Inflammatory macrophage treated with lipopolysaccharide for 4 hours (primary cell): ENCODE results near the gene OSBPL10.

Experiments used
- DNase-seq: peaks from one replicate; pipeline ENCODE4 v3.0.0-alpha.2; 2020

Gene OSBPL10

DNA sequence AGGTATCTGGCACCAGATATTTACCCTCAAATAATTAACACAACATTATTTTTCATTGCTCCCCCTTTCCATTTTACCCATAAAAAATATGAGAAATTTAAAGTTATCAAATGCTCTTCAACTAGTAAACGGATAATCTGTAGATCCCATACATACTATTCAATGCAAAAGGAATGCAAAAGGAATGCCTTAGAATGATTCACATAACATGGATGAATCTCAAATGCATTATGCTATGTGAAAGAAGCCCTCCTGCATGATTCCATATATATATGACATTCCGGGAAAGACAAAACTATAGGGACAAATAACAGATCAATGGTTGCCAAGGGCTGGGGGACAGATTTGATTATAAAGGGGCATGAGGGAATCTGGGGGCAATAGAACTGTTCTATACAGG, 252.7 kb downstream of the OSBPL10 start:
- DNase-seq, result no peak

DNA sequence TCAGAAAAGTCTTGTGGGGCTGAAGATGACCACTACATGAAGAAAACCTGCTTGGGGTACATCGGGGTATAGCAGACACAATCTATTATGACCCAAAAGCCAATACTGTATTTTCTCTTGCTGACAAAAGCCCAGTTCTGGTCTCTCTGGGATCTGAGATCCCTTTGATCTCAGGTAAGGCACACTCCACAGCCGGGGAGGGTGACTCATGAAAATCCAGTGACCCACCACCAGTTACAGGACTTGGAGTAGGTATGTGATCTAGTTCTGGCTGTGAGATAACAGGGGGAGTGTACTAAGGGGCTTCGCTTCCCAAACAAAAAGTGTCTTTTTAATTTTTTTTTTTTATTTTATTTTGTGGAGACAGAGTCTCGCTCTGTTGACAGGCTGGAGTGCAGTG, 255.1 kb downstream of the OSBPL10 start:
- no peak for DNase-seq

GRCh38 chr3:31725568-31725967, 255.5 kb downstream of the OSBPL10 start:
- DNase-seq, result no peak

DNA sequence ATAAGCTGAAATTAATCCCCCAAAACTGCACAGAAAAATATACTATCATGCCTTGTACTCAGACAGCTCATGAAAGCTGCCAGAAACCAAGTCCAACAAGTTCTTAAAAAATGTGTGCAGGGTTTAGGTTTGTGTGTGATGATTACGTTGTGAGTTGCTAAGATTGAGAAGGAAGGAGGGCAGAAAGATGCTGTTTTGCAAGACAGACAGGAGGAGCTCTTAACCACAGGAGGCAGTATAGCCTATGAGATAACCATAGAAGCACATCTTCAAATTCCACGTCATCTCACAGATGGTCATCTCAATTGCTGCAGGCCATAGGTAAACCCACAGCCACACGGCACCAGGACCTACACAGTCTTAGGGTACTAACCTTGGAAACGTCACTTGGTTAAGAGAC, 256.4 kb downstream of the OSBPL10 start:
- DNase-seq, result peak; percentile 35

- no peak for DNase-seq
Observed at GRCh38 chr3:31724116-31724515, 256.9 kb downstream of the OSBPL10 start.

DNA sequence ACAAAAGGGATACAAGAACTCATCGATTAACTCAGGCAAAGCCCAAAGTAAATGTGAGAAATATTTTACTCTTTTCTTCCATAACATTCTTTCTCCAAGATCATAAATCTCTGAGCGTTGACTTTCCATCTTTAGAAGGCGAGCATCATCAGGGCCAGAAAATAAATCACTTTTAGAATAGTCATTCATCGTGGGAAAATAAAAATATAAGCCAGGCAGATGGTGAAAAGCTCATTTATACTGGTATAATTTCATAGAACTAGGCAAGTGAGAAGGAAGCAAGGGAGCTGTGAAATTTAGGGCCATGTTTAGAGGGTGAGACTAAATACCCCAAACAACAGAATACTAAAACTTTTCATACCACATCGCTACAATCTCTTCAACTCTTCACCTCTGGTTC, 257.4 kb downstream of the OSBPL10 start:
- no peak for DNase-seq

GRCh38 chr3:31721676-31722075, 259.4 kb downstream of the OSBPL10 start:
- DNase-seq, result no peak

- peak; percentile 21 for DNase-seq
Observed at GRCh38 chr3:31714495-31715280, 266.4 kb downstream of the OSBPL10 start.

DNA sequence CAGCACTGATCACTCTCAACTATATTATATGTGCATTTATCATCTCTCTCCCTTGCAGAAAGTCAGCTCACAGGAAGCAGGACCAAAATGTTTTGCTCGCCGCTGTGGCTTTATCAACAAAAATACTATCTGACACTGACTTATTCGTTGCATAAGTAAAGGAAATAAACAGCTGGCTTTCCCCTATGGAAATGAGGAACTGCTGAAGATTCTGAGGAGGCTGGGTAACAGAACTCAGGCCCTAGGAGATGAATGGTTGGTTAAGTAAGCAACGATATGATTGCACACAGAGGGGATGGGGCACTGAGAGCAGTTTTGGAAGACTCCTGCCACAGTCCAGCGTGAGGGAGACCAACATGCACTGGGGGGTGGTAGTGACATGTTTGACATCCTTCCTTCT, 267.2 kb downstream of the OSBPL10 start:
- DNase-seq, result peak; percentile 74

- peak; percentile 42 for DNase-seq
Observed at GRCh38 chr3:31710123-31710803, 270.8 kb downstream of the OSBPL10 start.

- no peak for DNase-seq
Observed at GRCh38 chr3:31709526-31709925, 271.5 kb downstream of the OSBPL10 start.

DNA sequence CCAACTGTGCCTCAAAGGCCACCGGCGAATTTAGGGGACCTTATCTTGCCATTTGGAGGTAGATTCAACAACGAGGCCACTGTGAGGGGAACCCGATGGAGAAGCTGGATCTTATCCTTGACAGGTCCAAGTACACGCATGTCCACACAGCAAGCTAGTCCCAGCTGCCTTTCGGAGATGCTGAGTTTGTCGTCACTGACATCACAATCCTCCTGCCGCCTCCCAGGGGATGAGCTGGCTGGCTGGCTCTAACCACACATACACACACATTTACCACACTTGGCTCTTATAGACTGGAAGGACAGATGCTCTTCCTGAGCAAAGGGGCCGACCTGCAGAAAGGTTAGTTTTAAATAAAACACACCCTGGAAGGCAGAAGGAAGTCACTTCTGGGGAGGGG, 272.1 kb downstream of the OSBPL10 start:
- DNase-seq, result no peak

GRCh38 chr3:31707286-31707685, 273.8 kb downstream of the OSBPL10 start:
- DNase-seq, result no peak

- no peak for DNase-seq
Observed at GRCh38 chr3:31705736-31706135, 275.3 kb downstream of the OSBPL10 start.

GRCh38 chr3:31704591-31705179, 276.4 kb downstream of the OSBPL10 start:
- peak; percentile 86 for DNase-seq

- DNase-seq, result no peak
Observed at GRCh38 chr3:31704156-31704555, 276.9 kb downstream of the OSBPL10 start.

DNA sequence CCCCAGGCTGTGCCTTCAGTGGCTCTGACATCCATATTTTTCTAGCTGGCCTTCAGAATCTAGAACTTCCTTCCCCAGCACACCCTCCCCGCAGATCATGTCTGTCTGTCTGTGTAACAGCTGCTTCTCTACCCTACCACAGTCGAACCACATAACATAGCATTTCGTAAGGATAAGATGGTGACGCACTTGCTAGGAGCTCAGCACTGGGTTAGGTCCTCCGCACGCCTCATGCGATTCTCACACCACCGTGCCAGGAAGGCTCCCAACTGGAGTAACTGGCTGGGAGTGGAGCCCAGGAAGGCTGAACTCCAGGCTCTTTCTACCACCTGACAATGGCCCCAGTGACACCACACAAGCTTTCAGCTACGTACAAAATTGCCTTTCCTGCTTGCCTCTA, 279.8 kb downstream of the OSBPL10 start:
- no peak for DNase-seq

DNA sequence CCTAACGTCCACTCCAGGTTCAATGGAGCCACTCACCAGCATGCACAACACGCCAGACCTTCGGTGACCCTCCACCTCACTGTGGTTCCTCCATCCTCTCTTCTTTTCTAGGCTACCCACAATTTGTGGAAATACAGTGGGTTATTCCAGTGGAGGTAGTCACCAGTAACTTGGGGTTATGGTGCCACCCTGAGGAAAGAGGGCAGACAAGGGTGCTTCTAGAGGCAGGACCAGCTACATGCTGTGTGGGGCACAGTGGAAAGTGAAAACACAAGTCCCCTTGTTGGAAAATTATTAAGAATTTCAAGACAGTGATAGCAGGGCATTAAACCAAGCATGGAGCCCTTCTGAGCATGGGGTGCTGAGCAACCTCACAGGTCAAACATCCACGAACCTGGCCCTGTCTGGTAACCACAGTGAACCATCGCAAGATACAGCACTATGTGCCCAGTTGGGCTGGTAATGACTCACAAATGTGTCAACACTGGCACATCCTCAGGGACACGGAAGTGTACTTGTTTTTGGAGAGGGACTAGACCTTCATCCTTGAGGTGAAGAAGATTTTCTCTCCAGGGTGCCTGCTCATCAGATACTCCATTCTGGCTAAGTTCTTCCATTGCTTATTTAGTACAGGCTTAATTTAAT, 281.6 kb downstream of the OSBPL10 start:
- peak; percentile 35 for DNase-seq

DNA sequence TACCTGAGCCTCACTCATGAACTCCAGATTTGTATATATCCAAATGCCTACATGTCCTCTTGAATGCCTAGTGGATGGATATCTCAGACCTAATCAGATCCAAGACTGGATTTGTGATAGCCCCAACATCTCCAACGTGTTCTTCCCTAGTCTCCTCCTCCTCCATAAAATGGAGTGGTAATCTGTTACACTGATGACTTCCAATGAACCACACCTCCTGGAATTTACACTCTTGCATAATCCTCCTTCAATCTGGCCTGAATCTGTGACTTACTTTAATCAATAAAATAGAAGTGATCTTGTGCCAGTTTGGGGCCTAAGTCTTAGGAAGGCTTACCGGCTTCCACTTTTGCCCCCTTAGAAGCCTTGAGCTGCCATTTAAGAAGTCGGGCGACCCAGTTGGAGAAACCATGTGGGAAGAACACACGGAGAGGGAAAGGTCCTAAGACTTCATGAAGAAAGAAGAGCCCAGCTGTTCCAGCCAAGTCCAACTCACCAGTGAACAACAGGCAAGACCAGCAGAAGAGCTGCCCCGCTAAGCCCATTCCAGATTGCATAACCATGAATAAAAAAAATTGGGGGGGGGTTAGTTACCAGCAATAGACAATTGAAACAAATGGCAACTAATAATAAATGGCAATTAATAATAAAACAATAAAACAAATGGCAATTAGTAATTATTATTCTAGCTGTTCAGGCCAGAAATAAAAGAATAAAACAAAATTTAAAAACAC, 284.1 kb downstream of the OSBPL10 start:
- DNase-seq, result peak; percentile 42

DNA sequence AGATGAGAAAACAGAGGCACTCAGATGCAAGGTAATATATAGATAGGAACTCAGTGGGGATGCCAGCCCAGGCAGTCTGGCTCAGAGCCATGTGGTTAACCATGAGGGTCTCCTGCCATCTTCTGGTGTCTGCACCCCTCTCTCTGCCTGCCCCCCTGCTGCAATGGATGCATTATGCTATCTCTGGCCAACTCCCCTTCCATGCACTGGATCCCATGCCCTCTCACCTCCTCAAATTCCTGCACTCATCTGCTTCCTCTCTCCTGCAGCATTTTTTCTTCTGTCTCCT, 285.1 kb downstream of the OSBPL10 start:
- no peak for DNase-seq

DNA sequence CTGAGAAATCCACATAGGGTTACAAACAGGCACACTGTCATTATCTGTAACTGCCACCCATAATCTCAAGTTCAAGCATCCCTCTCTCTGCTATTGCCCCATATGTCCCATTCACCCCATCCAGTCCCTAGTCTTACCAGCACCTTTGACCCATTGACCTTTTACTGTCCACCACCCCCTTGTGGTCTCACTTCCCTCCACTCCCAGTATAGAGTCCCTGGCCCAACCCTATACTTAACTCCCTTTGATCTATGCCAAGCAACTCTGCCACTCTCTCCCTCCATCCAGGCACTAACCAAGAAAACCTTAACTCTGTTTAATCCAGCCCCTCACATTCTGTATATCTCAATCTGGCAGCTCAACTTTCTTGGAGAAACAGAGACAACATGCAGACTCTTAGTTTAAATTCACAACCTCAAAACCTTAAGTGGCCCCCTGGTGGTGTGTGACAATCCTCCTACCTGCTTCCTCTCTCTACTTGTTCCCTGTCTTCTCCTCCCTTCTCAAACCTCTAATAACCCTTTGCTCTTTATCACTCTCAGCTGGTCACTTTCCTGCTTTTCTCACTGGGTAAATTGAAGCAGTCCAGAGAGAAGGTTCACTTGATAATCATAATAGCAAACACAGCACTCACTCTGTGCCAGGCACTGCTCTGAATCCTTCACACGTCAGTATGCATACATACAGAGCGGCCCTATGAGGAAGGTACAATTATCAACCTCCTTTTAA, 285.6 kb downstream of the OSBPL10 start:
- DNase-seq, result peak; percentile 39

GRCh38 chr3:31693346-31693745, 287.7 kb downstream of the OSBPL10 start:
- no peak for DNase-seq
